RWPE1 (cell line): ENCODE results near the gene JAZF1.

ENCODE experiments used
- CTCF ChIA-PET: fragments of 350-600 bp; sonication (Branson Sonifier 250); formaldehyde crosslinking; extraction: SDS; loops from one replicate; lab custom pipeline; 2021; lab: Yijun Ruan, JAX
- POLR2A ChIA-PET: fragments of 400-600 bp; formaldehyde crosslinking; extraction: SDS; loops from one replicate; lab custom pipeline; 2020; ENCODE audit warnings: antibody characterized with exemption; ENCODE audit not compliant: low non-redundant PET; lab: Yijun Ruan, JAX
- DNase-seq: peaks from one replicate; pipeline ENCODE4 v3.0.0; 2012; ENCODE audit warnings: low spot score
- H3K27ac ChIP-seq: fragments of 450-650 bp; 2 replicates; pipeline ENCODE4 v1.5.1; 2017
- TF ChIP-seq, protein P1 (sequence below): fragments of 450-650 bp; conservative IDR thresholded peaks from 2 replicates; pipeline ENCODE4 v1.5.1; 2017; ENCODE audit warnings: low read depth, mild to moderate bottlenecking

Gene JAZF1

DNA sequence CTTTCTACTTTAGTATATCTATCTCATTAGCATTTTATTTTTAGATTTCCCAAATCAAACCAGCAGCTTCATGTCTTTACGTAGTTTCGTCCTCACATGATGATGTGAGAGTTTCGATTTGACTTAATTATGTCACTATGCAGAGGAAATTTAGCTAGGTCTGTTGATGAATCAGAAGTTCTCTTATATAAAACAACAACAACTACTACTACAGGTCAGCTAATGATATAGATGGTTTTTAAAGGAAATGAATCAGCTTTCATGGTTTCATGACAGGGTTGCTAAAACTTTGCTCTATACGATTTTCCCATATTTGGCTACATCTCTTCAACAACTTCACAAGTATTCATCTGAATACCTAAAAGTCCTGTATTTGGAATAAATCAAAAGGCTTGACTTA lies 28.6 kb downstream of the JAZF1 start:
- DNase-seq = peak; percentile 13
- ChIA-PET CTCF (no interaction called here), POLR2A (no interaction called here)
- H3K27ac ChIP-seq = no peak overlapping the region
- TF ChIP-seq, protein P1, sequence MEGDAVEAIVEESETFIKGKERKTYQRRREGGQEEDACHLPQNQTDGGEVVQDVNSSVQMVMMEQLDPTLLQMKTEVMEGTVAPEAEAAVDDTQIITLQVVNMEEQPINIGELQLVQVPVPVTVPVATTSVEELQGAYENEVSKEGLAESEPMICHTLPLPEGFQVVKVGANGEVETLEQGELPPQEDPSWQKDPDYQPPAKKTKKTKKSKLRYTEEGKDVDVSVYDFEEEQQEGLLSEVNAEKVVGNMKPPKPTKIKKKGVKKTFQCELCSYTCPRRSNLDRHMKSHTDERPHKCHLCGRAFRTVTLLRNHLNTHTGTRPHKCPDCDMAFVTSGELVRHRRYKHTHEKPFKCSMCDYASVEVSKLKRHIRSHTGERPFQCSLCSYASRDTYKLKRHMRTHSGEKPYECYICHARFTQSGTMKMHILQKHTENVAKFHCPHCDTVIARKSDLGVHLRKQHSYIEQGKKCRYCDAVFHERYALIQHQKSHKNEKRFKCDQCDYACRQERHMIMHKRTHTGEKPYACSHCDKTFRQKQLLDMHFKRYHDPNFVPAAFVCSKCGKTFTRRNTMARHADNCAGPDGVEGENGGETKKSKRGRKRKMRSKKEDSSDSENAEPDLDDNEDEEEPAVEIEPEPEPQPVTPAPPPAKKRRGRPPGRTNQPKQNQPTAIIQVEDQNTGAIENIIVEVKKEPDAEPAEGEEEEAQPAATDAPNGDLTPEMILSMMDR = no peak

DNA sequence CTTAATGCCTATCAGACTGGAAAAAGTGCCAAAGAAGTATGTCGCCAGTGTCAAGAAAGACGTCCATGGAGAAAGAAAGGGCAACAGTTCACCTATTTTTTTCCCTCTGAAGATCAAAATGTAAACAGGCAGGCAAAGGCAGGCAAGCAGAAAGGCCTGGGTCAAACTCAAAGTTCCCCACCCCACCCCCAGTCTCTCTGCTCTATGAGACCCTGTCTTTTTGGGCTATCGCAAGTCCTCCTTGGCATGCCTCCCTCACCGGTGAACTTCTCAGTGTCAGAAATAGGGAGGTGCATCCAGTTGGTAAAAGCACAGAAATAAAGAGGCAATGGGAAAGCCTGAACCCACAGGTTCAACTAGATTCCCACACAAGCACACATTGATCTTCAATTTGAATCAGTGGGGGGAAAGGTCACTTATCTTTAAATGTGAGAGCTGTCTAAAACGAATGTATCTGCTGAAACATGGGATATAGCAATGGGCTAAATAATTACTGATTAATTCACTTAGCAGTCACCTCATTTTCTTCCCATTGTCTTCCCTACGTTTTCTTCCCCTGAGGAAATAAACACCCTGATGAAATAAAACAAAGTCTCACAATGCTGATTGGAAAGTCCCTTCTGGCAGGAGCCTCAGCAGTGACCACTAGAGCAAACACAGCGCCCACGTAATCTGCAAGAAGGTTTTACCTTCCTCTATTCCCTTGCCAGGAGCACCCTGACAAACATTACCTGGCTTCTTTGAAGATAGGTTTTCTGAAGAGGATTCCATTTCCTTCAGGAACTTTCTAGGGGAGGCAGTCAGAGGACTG lies 31.1 kb downstream of the JAZF1 start:
- no peak for DNase-seq
- POLR2A ChIA-PET = no interaction called here
- CTCF ChIA-PET = interaction anchor here (0.6 kb wide), 1 partner anchor 597 kb away, joined by 4 read pairs; no protein-coding TSS in a partner anchor
- no peak overlapping the region for H3K27ac ChIP-seq
- TF ChIP-seq, protein P1 = no peak

DNA sequence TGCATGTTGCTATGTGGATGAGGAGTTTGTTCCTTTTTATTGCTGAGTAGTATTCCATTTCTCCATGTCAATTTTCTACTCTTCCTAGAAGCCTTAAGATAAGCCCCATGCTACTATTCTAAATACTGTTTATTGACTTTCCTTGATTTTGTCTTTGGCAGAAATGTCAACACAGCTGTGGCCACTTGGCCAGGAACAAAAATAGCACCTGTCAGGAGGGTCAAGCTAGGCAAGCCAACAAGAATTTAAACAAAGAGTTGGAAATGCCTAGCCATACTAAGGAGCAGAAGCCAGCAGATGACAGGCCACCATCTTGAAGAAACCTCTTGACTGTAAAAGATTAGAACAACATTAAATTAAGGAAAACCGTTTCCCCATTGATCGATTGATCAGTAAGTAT lies 34.7 kb downstream of the JAZF1 start:
- TF ChIP-seq, protein P1 = no peak
- no peak overlapping the region for H3K27ac ChIP-seq
- ChIA-PET POLR2A (no interaction called here), CTCF (interaction anchor here (0.6 kb wide), 1 partner anchor 9 kb away, joined by 4 read pairs; no protein-coding TSS in a partner anchor)
- DNase-seq = no peak

DNA sequence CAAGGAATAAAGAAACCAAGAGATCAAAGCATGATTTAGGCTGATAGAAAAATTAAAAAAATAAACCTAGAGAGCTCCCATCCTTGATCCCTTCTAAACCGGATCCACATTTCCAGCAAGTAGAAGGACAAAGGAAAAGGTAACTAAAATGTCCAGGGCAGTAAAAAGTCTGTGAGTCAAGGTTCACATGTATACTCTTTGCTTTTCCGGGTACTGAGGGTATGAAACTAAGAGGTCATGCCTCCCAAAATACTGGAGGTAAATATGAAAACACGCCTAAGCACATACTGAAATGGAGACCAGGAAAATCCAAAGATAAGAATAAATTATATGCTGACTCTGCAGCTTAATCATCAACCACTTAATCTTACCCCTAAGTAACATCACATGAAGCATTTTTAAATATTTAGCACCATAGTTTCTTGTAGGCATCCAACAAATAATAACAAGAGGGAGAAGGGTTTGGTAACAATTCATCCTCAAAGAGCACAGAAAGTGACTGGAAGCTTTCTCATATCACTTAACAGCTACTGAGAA lies 35.4 kb downstream of the JAZF1 start:
- CTCF ChIA-PET = no interaction called here
- TF ChIP-seq, protein P1 = no peak

DNA sequence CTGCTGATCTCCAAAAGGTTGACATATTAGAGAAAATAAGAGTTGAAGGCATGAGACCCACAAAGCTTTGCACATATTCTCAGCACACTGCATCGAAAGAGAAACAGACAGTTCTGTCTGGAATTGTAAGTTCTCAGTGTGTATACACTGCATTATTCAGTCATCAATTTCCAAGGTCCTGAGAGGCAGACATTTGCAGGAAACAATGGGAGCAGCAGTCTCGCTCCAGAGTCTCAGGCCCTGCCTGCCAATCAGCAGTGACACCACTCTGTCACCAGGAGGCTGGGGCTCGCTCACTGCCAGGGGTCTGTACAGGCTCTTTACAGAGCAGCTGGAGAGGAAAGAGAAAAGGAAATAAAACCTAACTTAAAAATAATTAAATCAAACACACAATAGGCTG lies 36.3 kb downstream of the JAZF1 start:
- ChIA-PET POLR2A (no interaction called here), CTCF (interaction anchor here (0.6 kb wide), 1 partner anchor 1012 kb away, joined by 3 read pairs; no protein-coding TSS in a partner anchor)

More for the DNA sequence above, 35.4 kb downstream of the JAZF1 start:
- DNase-seq = no peak
- H3K27ac ChIP-seq = no peak overlapping the region
- POLR2A ChIA-PET = no interaction called here

DNA sequence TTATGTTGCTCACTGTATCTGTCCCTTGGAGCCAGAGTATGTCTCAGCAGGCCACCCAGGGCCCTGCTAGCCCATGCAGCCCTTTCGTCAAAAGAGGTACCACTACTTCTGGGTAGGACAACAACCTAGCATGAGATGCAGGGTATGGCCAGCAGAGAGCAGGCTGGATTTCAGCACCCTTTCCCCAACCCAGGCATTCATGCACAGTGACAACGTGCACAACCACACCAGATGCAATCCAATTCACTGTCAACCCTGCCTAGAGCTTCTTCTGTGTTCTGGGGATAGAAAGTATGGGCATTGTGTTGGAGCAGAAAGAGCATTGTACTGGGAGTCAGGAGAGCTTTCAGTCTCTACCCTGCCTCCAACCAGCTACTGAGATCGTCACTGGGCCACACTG lies 37.9 kb downstream of the JAZF1 start:
- CTCF ChIA-PET = no interaction called here
- POLR2A ChIA-PET = no interaction called here
- TF ChIP-seq, protein P1 = no peak
- DNase-seq = no peak
- no peak overlapping the region for H3K27ac ChIP-seq

More for the DNA sequence above, 36.3 kb downstream of the JAZF1 start:
- DNase-seq = no peak
- no peak overlapping the region for H3K27ac ChIP-seq
- TF ChIP-seq, protein P1 = no peak
